Measurements from ENCODE around the gene ATG10.

DNA sequence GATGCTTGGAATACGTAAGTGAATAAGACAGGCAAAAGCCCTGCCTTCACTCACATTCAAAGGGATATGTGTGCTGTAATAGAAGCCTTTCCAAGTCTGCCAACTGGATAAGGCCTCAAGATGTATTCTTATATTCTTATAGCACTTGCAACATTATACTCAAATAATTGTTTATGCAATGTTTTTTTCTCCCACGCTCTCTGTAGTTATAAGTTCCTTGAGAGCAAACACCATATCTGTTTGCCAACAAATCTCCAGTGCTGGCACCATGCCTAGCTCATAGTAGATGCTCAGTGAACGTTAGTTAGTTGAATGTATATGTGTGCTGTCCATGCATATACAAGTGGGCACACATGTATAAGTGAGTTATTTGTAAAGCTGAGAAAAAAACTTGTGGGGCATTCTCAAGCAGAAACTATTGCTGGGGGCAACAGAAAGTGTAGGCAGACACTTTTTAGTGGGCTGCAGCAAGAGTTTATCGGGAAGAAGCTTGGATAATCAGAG is 181.2 kb downstream of the ATG10 start:
- TF ChIP-seq EP300 (IDR thresholded peaks at IDR 0.05): no peak
- TF ChIP-seq, protein P1, sequence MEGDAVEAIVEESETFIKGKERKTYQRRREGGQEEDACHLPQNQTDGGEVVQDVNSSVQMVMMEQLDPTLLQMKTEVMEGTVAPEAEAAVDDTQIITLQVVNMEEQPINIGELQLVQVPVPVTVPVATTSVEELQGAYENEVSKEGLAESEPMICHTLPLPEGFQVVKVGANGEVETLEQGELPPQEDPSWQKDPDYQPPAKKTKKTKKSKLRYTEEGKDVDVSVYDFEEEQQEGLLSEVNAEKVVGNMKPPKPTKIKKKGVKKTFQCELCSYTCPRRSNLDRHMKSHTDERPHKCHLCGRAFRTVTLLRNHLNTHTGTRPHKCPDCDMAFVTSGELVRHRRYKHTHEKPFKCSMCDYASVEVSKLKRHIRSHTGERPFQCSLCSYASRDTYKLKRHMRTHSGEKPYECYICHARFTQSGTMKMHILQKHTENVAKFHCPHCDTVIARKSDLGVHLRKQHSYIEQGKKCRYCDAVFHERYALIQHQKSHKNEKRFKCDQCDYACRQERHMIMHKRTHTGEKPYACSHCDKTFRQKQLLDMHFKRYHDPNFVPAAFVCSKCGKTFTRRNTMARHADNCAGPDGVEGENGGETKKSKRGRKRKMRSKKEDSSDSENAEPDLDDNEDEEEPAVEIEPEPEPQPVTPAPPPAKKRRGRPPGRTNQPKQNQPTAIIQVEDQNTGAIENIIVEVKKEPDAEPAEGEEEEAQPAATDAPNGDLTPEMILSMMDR (IDR thresholded peaks at IDR 0.05): no peak
- TF ChIP-seq POLR2A (IDR thresholded peaks at IDR 0.05): no peak
